ENCODE data around the gene SLC4A1. TPM values are rescaled to one million over a fixed set of nuclear protein-coding genes. Genes with fewer than 3 reads are reported as not detected.

SLC4A1 gene
- total and polyA plus RNA-seq, 2 donors (not counting 3 experiments of a cell fraction or from before 2014, with no cell fraction given) = not detected

GRCh38 chr17:44267165-44267455 is 825 bp downstream of the SLC4A1 start:
- ChIA-PET POLR2A (no interaction called here), CTCF (interaction anchor here (0.9 to 1.3 kb wide), 3 partner anchors 18 to 64 kb away, joined by 3 to 4 read pairs (median 4); no protein-coding TSS in a partner anchor)

More at GRCh38 chr17:44267165-44267455, 825 bp downstream of the SLC4A1 start:
- no peak for FAIRE-seq
- Histone ChIP-seq H3K4me2 (ENCODE audit: insufficient read depth, low read length) (no peak overlapping the region), H3K9me3 (replicated peaks; ENCODE audit: control insufficient read depth, insufficient read depth, low read length) (no peaks in the 10 kb centered on the region), H3K79me2 (ENCODE audit: control insufficient read depth, insufficient read depth, low read length) (no peaks in the 10 kb centered on the region), H4K20me1 (replicated peaks; ENCODE audit: control insufficient read depth, extremely low read depth, insufficient read depth, low read length) (no peaks in the 10 kb centered on the region), H3K9me1 (replicated peaks; ENCODE audit: control insufficient read depth, extremely low read depth, insufficient read depth, low read length) (no peaks in the 10 kb centered on the region), H3K36me3 (ENCODE audit: control insufficient read depth in 2 of 2, extremely low read depth in 1 of 2, insufficient read depth in 2 of 2, low read length in 2 of 2) (no peaks in the 10 kb centered on the region), H3K9ac (replicated peaks; ENCODE audit: extremely low read depth, insufficient read depth, low read length) (no peak overlapping the region), H3K4me1 (ENCODE audit: control insufficient read depth, extremely low read depth, insufficient read depth, low read length) (no peaks in the 10 kb centered on the region), H3K4me3 (replicated peaks in 1 of 3; ENCODE audit: insufficient read depth in 1 of 3, low read depth in 1 of 3, low read length in 3 of 3) (no peak overlapping the region), H3K27ac (ENCODE audit: insufficient read depth, low read depth, low read length) (no peak overlapping the region), H2AFZ (ENCODE audit: low read depth, low read length) (no peak overlapping the region), H3K27me3 (ENCODE audit: control insufficient read depth in 2 of 2, insufficient read depth in 2 of 2, low read length in 2 of 2) (peaks cover 0 to 1% of the 10 kb centered on the region in 2 experiments)
- DNase-seq (ENCODE audit: low read depth, low spot score) = no peak
- dilution Hi-C loops (cut with MboI; ENCODE audit: extremely low pct_ligation_motif_present, low sequenced_read_pairs) (no loop called here), intact Hi-C loops (cut with micrococcal nuclease) (no loop called here)
- no TSS peak for BruUV-seq (replicated peaks)
- TF ChIP-seq, protein P1, sequence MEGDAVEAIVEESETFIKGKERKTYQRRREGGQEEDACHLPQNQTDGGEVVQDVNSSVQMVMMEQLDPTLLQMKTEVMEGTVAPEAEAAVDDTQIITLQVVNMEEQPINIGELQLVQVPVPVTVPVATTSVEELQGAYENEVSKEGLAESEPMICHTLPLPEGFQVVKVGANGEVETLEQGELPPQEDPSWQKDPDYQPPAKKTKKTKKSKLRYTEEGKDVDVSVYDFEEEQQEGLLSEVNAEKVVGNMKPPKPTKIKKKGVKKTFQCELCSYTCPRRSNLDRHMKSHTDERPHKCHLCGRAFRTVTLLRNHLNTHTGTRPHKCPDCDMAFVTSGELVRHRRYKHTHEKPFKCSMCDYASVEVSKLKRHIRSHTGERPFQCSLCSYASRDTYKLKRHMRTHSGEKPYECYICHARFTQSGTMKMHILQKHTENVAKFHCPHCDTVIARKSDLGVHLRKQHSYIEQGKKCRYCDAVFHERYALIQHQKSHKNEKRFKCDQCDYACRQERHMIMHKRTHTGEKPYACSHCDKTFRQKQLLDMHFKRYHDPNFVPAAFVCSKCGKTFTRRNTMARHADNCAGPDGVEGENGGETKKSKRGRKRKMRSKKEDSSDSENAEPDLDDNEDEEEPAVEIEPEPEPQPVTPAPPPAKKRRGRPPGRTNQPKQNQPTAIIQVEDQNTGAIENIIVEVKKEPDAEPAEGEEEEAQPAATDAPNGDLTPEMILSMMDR (IDR thresholded peaks at IDR 0.05; ENCODE audit: extremely low read depth in 1 of 2, insufficient read depth in 1 of 2, low read depth in 1 of 2, low read length in 2 of 2) = no peak
- TF ChIP-seq MAX (IDR thresholded peaks at IDR 0.05; ENCODE audit: insufficient read depth, insufficient read length) (no peak), POLR2AphosphoS5 (IDR thresholded peaks at IDR 0.05; ENCODE audit: insufficient read depth, low read depth, low read length) (no peak), POLR2A (IDR thresholded peaks at IDR 0.05; ENCODE audit: low read depth, low read length) (no peak), FOS (IDR thresholded peaks at IDR 0.05; ENCODE audit: borderline replicate concordance, insufficient read depth, low read length) (no peak), JUN (IDR thresholded peaks at IDR 0.05; ENCODE audit: borderline replicate concordance, insufficient read depth, insufficient read length, low read depth) (no peak), MYC (IDR thresholded peaks at IDR 0.05; ENCODE audit: low read depth, low read length) (no peak), GATA2 (IDR thresholded peaks at IDR 0.05; ENCODE audit: insufficient read depth, insufficient read length, low read depth, low read length) (no peak)

Measured in endothelial cell of umbilical vein (primary cell).